GM21737 (cell line): Measurements from ENCODE around the gene CD74.

Experiments
- ATAC-seq: cut with Tn5 transposase; IDR thresholded peaks from one replicate; pipeline ENCODE4 v1.9.1; 2021; ENCODE audit warnings: mild to moderate bottlenecking, moderate library complexity; ENCODE audit not compliant: unreplicated experiment

The CD74 gene

DNA sequence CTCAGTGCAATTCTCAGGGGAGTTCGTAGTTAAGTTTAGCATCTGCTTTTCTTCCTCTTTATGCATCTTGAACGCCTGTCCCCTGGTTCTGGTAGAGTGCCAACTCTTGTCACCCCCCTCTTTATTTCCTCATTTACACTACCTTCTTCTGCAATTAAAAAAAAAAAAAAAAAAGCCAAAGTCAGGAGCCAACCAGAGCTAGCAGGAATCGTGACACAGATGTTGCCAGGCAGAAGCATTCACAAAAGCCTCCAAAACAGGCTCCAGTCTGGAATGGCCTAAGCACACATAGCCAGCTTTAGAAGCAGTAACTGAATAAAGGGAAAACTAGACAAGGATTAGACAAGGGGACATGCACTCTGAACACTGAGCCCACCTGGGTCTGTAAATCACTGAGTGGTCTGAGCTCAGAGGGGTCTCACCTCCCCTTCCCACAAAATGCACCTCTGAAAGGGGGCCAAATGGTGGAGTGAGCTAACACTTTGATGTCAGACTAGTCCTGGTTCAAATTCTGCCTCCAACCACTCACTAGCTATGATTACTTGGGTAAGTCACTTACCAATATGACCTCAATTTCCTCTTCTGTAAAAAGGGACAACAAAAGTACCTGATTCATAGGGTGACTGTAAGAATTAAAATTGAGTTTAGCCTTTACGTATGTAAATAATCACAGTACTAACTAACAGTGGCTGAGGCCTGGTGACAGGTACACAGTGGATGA is 2.0 kb downstream of the CD74 start:
- no peak for ATAC-seq

DNA sequence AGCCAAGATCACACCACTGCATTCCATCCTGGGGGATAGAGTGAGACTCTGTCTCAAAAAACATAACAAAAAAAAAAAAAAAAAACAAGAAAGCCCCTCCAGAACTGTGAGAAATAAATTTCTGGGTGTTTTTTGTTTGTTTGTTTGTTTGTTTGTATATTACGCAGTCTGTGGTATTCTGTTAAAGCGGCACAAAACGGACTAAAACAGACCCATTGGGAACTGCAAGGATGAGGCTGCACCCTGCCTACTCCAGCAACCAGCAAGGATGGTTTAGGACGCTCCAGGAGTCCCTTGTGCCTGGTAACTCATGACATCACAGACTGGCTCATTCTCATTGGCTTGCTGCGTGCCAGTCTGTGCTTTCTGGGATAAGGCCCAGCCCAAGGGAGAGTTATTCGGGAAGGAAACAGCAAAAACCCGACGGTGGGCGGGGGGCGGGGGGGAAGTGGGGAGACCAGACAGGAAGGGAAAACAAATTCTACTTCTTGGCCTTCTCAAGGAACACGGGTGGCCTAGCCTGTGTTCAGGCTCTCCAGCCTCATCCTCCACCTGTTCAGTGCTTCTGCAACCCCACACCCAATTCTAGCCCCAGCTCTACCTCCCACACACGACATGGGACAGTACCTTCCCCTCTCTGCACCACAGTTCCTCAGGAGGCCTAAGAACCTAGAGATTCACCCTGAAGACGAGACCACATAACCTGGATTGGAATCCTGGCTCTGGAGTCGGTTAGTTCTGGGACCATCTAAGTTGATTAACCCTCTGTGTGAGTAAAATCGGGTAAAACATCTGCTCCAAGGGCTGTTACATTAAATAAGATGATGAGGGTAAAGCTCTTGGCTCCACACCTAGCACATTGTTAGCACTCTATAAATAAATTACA is 2.8 kb downstream of the CD74 start:
- peak; percentile 36 for ATAC-seq

DNA sequence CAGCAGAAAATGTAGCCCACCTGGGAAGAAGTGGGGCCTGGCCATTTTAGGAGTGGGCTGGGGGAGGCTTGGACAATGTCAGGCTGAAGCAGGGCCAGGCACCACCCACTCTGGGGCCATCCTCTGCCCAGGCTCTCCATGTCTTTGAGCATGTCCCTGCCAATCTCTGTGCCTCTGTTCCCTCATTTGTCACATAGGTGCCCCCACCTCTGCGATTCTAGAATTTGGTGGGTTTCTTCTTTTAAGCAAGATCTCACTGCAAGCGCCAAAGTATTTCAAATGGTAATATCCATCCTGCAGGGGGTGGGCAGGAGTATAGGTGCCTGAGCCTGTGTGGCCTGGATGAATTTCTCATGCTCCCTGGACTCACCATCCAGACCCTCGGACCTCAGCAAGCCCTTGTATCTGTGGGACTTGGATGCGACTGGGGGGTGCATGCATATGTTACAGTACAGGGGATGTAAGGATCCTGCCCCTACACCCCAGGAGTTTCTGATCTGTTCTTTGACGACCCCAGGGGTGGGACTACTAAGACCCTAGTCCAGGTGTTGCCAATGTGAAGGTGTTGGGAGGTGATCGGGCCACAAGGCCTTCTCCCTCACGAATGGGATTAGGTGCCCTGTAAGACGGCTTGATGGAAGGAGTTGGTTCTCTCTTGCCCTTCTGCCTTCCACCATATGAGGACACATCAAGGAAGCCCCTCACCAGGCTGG is 4.3 kb downstream of the CD74 start:
- ATAC-seq, result no peak

DNA sequence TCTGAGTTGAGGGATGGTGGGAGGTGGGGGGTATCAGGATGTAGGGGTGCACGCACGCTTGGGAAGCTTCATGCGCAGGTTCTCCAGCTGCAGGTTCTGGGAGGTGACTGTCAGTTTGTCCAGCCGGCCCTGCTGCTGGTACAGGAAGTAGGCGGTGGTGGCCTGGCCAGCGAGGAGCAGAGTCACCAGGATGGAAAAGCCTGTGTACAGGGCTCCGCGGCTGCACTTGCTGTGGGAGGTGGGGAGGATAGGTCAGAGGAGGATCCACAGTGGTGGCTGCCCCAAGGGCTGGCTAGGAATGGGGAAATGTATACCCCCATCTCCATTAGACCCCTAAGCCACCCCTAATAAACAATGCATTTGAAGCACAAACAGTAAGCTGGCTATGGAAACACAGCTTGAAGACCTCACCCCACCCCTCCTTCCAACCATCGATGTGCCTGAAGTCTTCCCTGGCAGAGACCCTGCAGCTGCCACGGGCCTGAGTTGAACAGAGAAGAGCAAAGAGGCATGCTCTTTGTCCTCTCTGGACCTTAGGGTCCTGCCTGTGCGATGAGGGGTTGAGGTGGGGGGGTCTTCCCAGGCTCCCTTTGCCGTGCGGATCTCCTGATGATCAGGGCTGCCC is 5.5 kb downstream of the CD74 start:
- ATAC-seq, result no peak

DNA sequence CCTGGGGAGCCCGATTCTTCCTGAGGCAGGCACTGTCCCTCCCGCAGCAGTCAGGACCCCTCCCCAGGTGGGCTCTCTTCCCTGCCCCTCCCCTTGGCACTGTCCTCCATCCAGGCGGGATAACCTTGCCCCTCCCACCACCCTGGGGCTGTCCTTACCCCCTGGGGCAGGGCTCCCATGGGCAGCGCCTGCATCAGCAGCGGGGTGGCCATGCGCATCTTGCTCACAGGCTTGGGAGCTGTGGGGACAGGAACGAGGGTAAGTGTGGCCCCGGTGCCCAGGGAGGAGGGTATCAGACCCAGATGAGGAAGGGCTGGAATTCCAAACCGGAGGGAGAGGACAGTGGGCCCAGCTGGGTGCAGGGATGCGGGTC is 6.0 kb downstream of the CD74 start:
- no peak for ATAC-seq

DNA sequence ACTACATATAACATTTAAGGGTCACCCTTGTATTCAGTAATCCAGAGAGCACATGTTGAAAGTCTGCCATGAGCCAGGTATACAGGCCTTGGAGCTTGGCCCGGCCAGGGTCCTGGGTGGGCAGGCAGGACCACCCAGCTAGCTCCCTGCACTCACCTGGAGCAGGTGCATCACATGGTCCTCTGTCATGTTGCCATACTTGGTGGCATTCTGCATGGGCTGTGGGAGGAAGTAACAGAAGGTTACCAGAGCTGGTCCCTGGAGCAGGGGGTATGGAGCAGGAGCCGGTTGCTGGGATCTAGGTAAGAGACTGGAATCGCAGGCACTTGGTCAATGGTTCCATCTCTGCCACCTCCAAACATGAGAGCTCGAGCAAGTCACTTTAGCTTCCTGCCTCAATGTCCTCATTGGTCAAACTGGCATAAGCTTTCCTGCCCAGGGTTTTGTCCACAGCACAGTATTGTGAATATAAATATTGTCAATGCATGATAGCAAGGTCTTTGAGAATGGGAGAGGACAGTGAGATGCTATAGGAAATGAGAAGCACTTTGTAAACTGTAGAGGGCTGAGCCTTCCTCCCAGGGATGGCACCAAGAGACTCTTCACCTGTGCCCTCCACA is 6.5 kb downstream of the CD74 start:
- ATAC-seq, result no peak

DNA sequence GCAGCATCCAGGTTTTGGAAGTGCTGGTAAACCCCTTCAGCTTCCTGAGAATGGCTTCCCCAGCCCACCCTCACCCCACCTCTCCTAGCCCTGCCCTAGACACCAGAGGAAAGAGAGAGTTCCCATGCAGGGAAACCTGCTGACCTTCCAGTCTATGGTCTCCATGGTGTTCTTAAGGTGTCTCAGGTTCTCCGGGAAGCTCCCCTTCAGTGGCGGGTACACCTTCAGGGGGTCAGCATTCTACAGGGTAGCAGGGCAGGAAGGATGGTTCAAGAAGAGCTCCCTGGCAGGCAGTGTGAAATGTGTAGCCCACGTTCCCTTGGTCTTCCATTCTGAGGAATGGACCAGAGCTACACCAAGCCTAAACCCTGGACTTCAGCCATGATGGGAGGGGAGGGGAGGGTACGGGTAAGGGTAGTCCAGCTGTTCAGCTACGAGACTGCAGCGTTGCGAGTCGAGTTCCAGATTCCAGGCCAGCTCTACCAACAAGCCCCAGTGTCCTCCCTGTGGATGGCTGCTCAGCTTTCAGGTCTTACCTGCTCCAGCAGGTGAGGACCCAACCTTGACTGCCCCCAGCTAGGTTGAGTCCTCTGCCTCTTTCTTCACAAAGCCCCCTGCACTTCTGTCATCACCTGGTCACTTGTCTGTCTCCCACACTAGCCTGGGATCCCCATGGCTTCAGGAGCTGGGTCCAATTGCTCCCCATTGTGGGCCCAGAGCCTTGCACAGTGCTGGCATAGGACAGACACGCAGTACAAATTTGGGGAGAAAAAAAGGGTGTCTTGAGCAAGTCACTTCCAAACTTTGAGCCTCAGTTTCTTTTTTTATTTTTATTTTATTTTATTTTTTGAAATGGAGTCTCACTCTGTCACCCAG is 7.5 kb downstream of the CD74 start:
- no peak for ATAC-seq

DNA sequence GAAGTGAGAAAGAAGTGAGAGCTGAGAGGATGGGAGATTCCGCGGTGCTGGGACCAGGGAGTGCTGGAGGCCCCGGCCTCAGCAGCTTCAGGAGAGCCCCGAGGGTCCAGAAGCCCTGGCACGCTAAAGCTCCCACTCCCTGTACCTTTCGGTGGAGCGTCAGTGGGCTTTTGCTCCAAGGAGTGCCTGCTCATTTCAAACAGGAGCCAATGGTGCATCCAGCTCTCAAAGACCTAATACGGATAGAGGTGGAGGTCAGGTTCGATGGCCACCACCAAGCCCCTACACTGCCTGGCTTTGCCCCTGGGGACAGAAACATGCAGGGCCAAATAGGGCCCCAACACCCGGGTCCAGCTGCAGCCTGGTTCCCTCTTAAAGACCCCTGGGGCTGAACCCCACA is 8.2 kb downstream of the CD74 start:
- ATAC-seq, result no peak

DNA sequence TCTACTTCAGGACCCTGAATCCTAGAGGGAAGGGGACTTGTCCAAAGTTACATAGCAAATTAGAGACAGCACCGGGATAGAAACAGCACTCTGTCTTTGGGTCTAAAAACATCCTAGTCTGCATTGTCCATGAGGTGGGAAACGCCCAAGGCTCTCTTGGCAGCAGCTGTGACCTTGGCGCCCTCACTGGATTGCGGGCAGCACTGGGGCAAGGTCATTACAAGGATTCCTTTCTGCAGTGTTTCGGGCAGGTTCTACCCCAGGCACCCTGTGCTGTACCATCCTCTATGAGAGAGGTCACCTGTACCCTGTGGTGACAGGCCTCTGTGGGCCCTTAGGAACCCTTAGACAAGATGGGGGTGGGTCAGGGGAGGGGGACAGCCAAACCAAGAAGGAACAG is 8.6 kb downstream of the CD74 start:
- ATAC-seq, result no peak

DNA sequence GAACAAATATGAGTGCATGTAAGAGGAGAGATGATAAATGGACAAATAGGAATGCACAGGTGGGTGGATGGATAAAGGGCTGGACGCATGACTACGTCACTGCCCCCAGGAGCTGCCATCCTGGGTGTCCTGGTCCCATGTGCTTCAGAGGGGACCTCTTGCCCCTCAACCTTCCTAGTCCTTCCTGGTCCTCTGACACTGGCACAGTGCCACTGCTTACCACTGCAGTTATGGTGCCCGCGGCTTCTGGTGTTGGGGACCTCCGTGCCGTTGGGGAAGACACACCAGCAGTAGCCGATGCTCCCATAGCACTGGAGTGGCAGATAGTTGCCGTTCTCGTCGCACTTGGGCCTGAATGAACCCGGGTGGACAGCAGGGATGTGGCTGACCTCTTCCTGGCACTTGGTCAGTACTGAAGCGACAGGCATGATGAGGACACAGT is 9.8 kb downstream of the CD74 start:
- ATAC-seq, result no peak

DNA sequence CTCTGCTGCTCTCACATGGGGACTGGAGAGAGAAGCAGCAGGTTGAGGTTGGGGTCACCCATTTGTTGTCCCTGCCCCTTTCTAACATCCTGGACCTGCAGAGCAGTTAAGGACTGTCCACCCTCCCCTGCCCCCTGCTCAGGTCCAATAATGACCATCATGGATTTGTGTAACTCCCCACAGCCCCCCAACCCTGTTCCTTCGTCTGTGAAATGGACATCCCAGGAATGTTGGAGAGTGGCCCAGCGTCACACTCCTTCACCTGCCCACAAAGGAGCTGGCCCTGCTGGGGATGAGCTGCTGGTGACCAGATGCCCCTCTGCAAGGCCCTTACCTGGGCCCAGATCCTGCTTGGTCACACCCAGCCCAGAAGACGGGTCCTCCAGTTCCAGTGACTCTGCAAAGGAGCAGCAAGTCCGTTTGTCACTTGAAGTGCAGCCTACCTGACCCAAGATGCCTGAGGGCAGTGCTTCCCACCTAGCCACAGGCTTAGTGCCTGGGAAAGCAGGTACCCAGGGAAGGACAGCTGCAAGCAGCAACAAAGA is 10.4 kb downstream of the CD74 start:
- no peak for ATAC-seq

DNA sequence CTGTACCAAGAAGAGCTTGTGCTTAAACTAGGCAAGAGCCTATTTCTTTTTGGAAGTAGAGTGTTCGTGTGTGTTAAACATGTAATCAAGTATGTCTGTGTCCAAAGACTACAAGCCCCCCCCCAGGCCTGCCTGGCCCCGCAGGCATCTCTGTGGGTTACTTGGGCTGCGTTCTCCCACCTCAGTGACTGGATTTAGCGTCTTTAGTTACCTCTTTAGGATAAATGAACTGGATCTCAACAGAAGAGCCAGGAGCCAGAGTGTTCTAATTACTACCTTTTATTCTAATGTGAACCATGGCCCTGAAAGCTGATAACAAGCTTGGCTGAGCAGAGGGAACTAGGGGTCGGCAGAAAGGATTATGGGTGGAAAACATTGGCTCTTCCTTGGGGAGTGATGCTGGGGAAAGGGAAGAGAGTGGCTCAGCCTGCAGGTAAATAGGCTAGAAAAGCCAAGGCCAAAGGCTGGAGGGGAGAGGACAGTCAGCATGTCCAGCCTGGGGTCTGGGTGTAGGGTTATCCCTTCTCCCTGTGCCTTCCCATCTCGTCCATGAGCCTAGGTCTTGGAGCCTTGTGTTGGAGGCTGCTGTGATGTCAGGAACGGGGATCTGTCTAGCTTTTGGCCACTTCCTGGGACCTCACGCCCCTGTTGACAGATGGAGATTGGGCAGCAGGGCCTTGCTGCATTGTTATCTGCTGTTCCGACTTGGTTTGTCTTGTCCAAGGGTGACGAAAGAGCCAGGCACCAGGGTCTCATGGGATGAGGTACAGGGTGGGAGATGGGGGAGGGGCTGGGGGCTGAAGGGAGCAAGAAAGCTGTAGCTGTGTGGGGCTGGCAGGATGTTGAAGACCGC is 11.1 kb downstream of the CD74 start:
- ATAC-seq, result no peak

DNA sequence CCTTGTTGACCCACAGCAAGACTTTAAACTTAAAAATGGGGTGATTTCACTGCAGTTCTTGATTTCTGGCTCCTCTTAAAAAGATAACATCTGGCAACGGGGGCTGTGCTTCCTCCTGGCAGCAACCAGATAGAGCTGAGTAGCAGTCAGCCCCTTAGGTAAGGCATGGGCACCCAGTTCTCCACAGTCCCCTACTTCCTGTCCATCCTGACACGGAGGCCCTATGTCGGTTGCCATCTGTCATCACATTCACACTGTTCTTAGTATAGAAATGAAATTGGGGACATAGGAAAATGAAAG is 11.7 kb downstream of the CD74 start:
- ATAC-seq, result no peak

DNA sequence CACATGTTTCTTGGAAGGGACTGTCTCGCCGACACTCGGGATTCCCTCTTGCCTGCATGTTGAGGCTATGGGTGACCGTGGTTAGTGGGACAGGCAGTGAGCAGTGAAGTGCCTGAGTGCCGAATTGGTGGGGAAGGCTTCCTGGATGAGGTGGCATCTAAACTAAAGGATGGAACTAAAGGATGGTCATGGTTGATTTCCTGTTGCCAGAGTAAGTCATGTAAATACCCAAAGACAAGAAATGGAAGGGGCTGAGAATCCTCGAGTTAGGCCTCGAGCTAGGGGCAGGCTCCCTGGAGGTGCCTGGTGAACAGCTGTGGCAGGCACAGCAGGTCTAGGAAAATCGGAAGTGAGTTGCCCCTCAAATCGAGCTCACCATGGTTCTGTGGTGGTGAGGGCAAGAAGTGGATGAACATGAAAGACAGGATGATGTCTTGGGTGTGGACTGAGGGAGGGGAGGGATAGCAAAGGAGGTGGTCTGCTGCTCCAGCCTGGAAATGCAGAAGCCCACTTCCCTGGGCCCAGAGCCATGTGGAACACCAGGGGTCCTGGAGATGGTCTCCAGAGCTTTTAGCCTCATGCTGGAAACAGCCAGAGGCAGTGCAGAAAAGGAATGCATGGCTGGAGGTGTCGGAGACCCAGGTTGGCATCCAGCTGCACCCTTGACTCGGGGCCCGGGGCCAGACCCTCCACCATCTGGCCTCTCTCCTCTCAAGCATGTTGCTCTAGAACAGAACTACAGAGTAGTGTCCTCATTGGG is 12.2 kb downstream of the CD74 start:
- ATAC-seq, result no peak

DNA sequence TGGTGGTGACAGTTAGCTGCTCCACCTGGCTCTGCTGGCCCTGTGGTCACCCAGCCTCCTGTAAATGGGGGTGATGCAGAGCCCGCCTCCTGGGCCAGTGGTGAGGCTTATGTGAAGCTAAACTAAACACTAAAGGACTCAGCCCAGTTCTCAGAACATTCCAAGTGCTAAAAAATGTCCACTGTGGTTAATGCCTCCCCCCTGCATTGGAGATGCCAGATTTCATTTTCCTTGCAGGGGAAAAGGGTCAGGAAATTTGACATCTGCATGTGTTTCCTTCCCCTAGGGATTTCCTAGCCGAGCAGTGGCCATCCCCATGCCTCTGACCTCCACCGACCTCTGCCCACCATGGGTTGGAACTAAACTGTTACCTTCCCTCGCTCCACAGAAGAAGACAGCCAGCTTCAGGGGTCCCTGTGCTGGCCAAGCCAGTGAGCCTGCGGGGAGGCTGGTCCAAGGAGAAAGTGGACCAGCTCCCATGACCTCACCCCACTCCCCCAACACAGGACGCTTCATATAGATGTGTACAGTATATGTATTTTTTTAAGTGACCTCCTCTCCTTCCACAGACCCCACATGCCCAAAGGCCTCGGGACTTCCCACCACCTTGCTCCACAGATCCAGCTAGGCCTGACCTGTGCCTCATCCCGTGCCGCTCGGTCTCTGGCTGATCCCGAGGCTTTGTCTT is 13.0 kb downstream of the CD74 start:
- ATAC-seq, result no peak

DNA sequence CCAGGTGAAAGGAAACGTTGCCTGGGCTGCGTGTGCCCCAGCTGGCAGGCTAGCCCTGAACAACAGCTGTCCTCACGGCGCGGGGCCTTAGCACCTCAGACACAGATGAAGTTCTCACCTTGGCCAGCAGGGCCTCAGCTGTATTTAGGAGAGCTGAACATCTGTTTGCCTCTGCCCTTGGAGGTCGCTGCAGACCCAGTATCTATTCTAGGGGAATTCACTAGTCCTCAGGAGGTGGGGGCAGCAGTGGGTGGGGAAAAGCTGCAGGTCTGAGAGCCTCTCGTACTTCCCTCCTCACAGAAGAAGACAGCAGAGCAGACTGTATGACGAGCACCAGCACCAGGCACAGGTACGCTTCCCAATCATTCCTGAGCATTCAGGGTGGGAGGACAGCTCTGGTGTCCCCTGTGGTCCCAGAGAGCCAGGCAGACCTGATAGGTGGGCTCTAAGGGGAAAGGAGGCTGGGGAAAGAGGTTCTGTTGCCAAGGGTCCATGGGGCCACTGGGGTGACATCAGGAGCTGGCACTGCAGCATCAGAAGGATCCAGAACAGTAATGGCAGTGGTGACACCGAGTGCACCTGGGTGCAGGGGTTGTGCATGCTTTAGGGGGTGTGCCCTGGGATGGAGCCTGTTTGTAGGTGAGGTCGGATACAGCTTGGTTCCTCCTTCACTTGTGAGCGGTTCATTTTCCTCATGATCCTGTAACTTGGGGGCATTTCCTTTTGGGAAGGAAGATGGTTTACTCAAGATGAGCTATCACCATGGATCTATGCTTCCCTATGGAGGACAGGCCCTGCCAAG is 13.8 kb downstream of the CD74 start:
- ATAC-seq, result peak; percentile 63
